Activated CD8-positive, alpha-beta memory T cell treated with anti-CD3 and anti-CD28 coated beads, Interleukin-2, amount 50 U/mL, for 1 hour (primary cell): ENCODE results near the gene RNASEH2B.

Source experiments
- DNase-seq: peaks from one replicate; pipeline ENCODE4 v3.0.0-alpha.2; 2020; ENCODE audit errors: extremely low read depth

RNASEH2B gene

DNA sequence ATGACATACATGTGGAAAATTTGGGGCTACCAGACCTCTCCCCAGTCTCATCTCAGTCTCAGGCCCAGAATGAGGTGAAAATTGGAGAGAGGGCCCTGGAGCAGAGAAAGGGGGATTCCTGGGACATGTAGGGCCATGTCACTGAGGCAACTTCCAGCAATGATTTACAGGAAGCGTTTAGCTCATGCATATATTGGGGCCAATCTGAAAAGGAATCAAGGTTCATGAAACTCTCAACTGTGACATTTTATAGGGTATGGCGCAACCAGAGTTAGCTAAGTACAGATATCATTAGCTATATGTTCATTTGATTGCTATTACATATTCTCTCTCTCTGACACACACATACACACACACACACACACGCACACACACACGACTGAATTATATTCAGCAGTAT, 86.3 kb downstream of the RNASEH2B start:
- DNase-seq, result no peak

DNA sequence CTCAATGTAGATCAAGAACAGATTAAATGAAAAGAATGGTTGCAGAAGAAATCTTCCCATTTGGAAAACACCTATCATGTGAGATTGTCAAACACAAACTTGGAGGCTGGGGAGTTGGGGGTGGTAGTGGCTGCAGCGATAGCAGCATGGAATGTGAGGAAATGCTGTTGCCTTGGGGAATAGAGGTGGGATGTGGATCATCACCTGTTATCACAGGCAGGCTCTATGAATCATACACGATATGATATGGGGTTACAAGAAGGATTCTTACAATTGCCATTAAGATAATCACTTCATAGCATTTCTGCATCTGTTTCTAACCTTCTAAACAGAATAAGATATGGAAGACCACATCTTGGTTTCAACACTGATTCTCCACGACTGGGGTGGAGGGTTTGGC, 88.7 kb downstream of the RNASEH2B start:
- no peak for DNase-seq

DNA sequence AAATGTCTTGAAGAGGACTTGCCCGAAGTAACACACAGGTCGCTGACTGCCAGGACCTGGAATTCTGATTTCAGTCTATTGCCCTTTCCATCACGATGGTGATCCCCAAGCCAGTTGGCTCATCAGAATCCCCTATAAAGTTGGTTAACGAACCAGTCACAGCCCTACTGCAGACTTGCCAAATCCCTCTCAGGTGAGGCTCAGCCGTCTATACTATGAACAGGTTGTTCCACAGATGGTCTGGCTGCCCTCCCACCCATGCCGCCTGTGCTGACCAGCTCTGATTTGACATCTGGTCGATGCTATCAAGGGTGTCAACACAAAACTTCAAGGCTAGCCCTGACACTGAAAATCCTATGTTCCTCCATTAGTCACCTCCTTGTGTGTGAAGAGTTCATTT, 90.0 kb downstream of the RNASEH2B start:
- DNase-seq, result no peak

DNA sequence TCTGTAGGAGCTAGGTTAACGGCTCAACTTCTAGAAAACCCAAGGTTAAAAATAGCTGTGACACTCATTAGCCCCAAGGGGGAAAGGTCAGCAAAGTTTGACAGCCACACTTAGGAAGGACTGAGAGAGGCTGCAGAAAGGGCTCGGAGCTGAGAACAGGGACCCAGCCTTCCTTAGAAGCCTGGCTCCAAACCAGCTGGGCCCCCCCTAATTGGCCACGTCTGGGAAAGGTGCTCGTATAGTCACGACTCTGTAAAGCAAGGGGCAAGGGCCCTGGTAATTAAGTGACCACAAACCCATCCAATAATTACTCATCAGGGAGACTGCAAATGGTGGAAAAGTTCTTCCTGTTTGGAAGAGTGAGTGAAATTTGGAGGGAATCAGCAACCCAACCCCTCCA, 90.5 kb downstream of the RNASEH2B start:
- DNase-seq, result no peak

DNA sequence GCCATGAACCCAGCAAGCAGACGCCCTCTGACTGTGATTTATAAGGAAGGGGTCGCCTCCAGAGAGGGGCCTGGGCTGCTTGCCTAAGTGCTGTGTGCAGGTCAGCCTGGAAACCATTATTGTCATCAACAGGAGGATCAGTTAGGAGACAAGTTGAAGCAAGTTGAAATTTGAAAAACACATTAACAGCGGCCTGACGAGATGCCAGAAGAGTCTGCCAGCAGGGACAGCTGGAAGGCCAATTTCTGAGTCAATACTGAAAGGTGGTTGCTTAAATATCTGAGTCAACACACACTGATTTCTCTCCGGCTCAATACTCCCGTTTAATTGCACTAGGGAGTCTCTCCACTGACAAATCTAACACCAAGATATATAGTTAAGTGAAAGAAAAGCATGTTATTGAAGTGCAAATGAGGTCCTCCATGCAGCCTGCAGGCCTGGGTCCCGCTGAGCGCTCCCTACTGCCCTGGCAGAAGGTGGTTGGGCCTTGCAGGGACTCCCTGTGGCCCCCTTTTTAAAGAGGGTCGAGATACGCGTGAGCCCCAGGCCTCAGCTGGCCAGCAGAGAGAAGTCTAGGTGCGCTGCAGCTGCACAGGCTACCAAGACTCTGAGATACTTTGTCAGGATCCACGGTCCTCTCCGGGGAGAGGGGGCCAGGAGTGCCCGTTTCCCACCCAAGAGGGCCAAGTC, 91.1 kb downstream of the RNASEH2B start:
- no peak for DNase-seq

GRCh38 chr13:51001335-51001734, 91.7 kb downstream of the RNASEH2B start:
- no peak for DNase-seq

DNA sequence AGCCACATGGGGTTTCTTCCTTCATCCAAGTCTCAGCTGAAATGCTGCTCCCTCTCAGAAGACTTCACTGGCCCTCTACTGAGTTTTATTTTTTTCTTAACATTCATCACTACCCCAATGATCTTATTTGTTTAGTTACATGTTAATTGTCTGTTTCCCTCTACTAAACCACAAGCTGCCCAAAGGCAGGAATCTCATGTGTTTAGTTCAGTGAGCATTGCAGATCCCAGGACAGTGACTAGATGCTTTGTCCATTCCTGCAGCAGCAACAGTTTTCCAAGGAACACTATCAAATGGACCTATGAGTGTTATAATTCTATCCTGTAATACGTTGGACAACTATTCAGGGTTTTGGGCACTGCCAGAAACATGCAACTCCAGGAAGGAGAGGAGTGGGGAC, 93.1 kb downstream of the RNASEH2B start:
- no peak for DNase-seq

DNA sequence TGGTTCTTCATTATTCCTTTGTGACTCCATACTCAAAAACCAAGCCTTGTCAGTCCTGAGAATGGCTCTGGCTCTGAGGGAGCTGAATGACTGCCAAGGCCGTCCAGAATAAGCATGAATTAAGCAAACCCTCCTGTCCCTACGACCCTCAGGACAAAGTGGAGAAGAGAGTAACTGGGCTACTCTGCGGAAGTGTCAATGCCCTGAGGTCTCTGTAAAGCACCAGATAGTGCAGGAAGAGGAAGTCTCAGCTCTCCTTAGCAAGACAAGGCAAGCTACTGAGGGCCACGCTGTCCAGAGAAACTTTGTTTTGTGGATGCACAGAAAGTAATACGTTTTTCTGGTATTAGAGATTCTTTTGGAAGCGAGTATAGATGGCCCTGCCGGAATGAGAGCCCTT, 94.1 kb downstream of the RNASEH2B start:
- no peak for DNase-seq

DNA sequence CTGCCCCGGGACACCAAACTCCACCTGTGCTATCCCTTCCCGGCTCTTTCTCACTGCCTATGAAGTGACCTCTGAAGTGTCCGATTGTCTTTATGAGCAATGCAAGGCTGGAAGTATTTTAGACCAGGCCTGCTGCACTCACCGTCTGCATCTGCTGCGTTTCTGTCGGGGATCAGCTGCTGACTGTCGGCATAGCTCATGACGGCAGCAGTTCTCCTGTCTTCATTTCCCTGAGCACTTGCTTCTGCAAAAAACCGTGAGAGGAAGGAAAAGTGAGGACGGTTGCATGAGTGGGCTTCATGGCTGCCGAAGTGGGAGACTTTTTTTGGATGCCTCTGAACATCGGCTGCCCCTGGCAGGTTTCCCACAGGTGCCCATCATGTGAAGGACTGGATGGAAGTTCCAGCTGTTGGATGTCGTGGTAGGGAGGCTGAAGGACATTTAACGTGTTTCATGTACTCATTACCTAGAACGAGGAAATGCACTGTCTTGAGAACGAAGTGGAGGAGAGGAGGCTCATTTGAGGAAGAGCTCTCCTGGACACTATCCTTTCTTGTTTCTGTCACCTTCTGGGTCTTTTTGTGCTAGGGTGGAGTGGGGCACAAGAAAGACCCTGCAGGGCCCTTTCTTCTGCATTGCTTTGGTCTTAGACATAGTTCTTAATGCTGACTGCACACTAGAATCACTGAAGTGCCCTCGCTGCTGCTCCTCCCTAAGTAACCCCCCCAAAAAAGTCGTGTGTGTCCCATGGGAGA, 94.7 kb downstream of the RNASEH2B start:
- no peak for DNase-seq

DNA sequence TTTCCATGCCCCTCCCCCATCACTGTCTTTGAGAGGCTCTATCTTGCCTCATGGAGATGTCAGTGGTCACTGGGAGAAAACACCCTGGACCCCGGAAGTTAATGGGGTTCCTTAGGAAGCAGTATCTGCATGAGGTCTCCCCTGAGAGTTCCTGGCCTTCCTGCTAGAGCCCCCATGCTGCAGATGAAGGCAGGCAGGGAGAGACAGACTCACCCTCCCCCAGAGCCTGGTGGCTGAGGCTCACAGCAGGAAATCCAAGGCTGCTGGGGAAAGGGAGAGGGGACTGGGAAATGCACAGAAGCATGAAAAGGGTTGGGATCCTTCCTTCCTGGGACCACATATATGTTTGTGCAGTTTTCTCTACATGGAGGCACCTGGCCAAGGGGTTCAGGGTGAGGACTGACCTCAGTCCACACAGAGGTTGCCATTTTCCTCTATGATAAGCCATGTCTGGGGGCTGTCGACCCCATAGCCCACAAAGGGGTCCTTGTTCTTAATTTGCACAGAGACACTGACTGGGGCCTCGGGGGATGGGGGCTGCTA, 95.4 kb downstream of the RNASEH2B start:
- no peak for DNase-seq

DNA sequence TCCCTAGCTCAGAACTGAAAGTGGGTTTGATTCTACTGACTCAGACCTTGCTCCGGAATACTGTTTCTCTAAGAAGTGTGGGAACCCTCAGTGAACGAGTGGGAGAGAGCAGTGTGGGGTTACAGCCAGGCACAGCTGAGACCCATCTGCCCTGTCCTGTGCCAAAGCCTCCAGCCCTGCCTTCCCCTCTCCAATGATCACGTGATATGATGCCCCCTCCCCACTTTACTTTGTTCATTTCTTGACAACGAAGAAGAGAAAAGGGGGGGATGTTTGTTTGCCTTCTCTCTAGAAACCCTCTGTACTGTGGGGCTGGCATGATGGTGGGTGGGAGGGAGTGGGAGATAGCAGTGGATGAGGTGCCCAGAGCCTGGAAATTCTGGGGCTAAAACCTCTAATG, 96.0 kb downstream of the RNASEH2B start:
- no peak for DNase-seq
